SU-DHL-6 (cell line): ENCODE data around the gene P2RY6.

Experiments used
- H2AFZ ChIP-seq: fragments of 200-600 bp; sonication (generic); 2 replicates; pipeline ENCODE4 v1.6.1; 2014; ENCODE audit warnings: low read depth, mild to moderate bottlenecking, moderate library complexity, mixed read lengths, antibody characterized with exemption, low read length; ENCODE audit not compliant: severe bottlenecking
- H3F3A ChIP-seq: fragments of 200-600 bp; shearing (Covaris generic); 2 replicates; pipeline ENCODE4 v1.6.0; 2016; ENCODE audit warnings: antibody characterized with exemption, mild to moderate bottlenecking; ENCODE audit not compliant: insufficient read depth
- H3K27ac ChIP-seq: fragments of 200-600 bp; sonication (generic); 2 replicates; pipeline ENCODE4 v1.5.1; 2016; ENCODE audit warnings: low read depth, mild to moderate bottlenecking, low read length, moderate library complexity, mixed read lengths
- H3K27me3 ChIP-seq: fragments of 200-600 bp; sonication (generic), shearing (Covaris generic); 2 replicates; pipeline ENCODE4 v1.6.0; 2014; ENCODE audit warnings: mild to moderate bottlenecking, low read length
- H3K36me3 ChIP-seq: fragments of 200-600 bp; sonication (generic); 2 replicates; pipeline ENCODE4 v1.6.1; 2014; ENCODE audit warnings: mild to moderate bottlenecking, low read length, mixed read lengths
- H3K4me2 ChIP-seq: fragments of 300-600, 200-600 bp; shearing (Covaris generic), sonication (generic); 2 replicates; pipeline ENCODE4 v1.6.0; 2014; ENCODE audit warnings: low read length, low read depth, mild to moderate bottlenecking; ENCODE audit not compliant: poor library complexity, severe bottlenecking
- H3K4me3 ChIP-seq: fragments of 200-600 bp; sonication (generic); 2 replicates; pipeline ENCODE4 v1.5.1; 2014; ENCODE audit warnings: antibody characterized with exemption, low read length, mild to moderate bottlenecking, mixed read lengths; ENCODE audit not compliant: insufficient read depth, poor library complexity, severe bottlenecking
- H3K79me2 ChIP-seq: fragments of 200-600 bp; sonication (generic); 2 replicates; pipeline ENCODE4 v1.6.1; 2014; ENCODE audit warnings: mild to moderate bottlenecking, low read length, moderate library complexity; ENCODE audit not compliant: insufficient read depth
- H3K9ac ChIP-seq: fragments of 200-600 bp; sonication (generic); 2 replicates; pipeline ENCODE4 v1.7.0; 2014; ENCODE audit warnings: mild to moderate bottlenecking, low read length
- H3K9me2 ChIP-seq: fragments of 200-600 bp; sonication (generic); replicated peaks from 2 replicates; pipeline ENCODE4 v1.6.1; 2014; ENCODE audit warnings: low read length; ENCODE audit not compliant: insufficient read depth
- H3K9me3 ChIP-seq: fragments of 200-600 bp; sonication (generic); 2 replicates; pipeline ENCODE4 v1.6.1; 2014; ENCODE audit warnings: low read length, mixed read lengths; ENCODE audit not compliant: insufficient read depth
- H4K20me1 ChIP-seq: fragments of 200-600 bp; sonication (generic); 2 replicates; pipeline ENCODE4 v1.6.1; 2014; ENCODE audit warnings: low read depth, mild to moderate bottlenecking, antibody characterized with exemption, low read length, moderate library complexity, mixed read lengths
- CTCF ChIP-seq: fragments of 200-600 bp; sonication (generic); IDR thresholded peaks from one replicate; pipeline ENCODE4 v1.5.1; 2017; ENCODE audit warnings: antibody characterized with exemption, mild to moderate bottlenecking, low read length, moderate library complexity; ENCODE audit not compliant: insufficient read depth, poor library complexity, severe bottlenecking
- EZH2phosphoT487 ChIP-seq: fragments of 200-600 bp; sonication (generic), shearing (Covaris generic); conservative IDR thresholded peaks from 2 replicates; pipeline ENCODE4 v1.6.1; 2018; ENCODE audit warnings: mild to moderate bottlenecking, antibody characterized with exemption, low read length, moderate library complexity, mixed read lengths

The P2RY6 gene

GRCh38 chr11:73325036-73325981 is 53.2 kb downstream of the P2RY6 start:
- no peak overlapping the region for H3K4me2 ChIP-seq
- no peak overlapping the region for H3K4me3 ChIP-seq
- no peaks in the 10 kb centered on the region for H3F3A ChIP-seq
- H2AFZ ChIP-seq: no peak overlapping the region
- no peaks in the 10 kb centered on the region for H3K9me3 ChIP-seq
- H3K27ac ChIP-seq: no peak overlapping the region
- TF ChIP-seq EZH2phosphoT487: no peak
- TF ChIP-seq CTCF: no peak
- H3K36me3 ChIP-seq: no peaks in the 10 kb centered on the region
- H3K27me3 ChIP-seq: no peaks in the 10 kb centered on the region
- no peaks in the 10 kb centered on the region for H4K20me1 ChIP-seq
- no peak overlapping the region for H3K9ac ChIP-seq
- no peaks in the 10 kb centered on the region for H3K79me2 ChIP-seq
- H3K9me2 ChIP-seq: no peaks in the 10 kb centered on the region

- Histone ChIP-seq H2AFZ (no peak overlapping the region), H4K20me1 (no peaks in the 10 kb centered on the region), H3K36me3 (no peaks in the 10 kb centered on the region), H3K27me3 (no peaks in the 10 kb centered on the region), H3K27ac (no peak overlapping the region), H3K9ac (no peak overlapping the region), H3K79me2 (no peaks in the 10 kb centered on the region), H3K4me3 (no peak overlapping the region), H3K9me3 (no peaks in the 10 kb centered on the region), H3K9me2 (no peaks in the 10 kb centered on the region), H3K4me2 (no peak overlapping the region), H3F3A (no peaks in the 10 kb centered on the region)
- TF ChIP-seq EZH2phosphoT487 (no peak), CTCF (no peak)
These were observed 55.0 kb downstream of the P2RY6 start for GRCh38 chr11:73326929-73327811.

- no peaks in the 10 kb centered on the region for H3K9me2 ChIP-seq
- TF ChIP-seq CTCF (no peak), EZH2phosphoT487 (no peak)
- no peaks in the 10 kb centered on the region for H3K27me3 ChIP-seq
- no peak overlapping the region for H3K9ac ChIP-seq
- no peaks in the 10 kb centered on the region for H3K36me3 ChIP-seq
- H4K20me1 ChIP-seq: no peaks in the 10 kb centered on the region
- no peaks in the 10 kb centered on the region for H3K79me2 ChIP-seq
- H2AFZ ChIP-seq: no peak overlapping the region
- no peak overlapping the region for H3K4me2 ChIP-seq
- no peak overlapping the region for H3K4me3 ChIP-seq
- H3F3A ChIP-seq: no peaks in the 10 kb centered on the region
- H3K27ac ChIP-seq: no peak overlapping the region
- no peaks in the 10 kb centered on the region for H3K9me3 ChIP-seq
These were observed 55.8 kb downstream of the P2RY6 start for GRCh38 chr11:73327812-73328364.
